Measurements from ENCODE around the gene CBFA2T3.

CBFA2T3 gene

GRCh38 chr16:88910284-88911135 lies 66.5 kb downstream of the CBFA2T3 start:
- Histone ChIP-seq H3K27ac (ENCODE audit: low read length) (no peak overlapping the region), H3K9me3 (ENCODE audit: insufficient read depth, low read depth, low read length) (peaks cover 3% of the 10 kb centered on the region; the same call in 1 of the 2 replicates), H3K4me3 (ENCODE audit: low read length) (no peak overlapping the region), H3K36me3 (ENCODE audit: insufficient read depth, low read depth, low read length) (no peaks in the 10 kb centered on the region), H3K27me3 (ENCODE audit: insufficient read depth, low read length) (no peaks in the 10 kb centered on the region), H3K9ac (ENCODE audit: low read depth, low read length) (no peak overlapping the region), H3K4me1 (ENCODE audit: insufficient read depth, low read length) (no peaks in the 10 kb centered on the region)

GRCh38 chr16:88909431-88910210 lies 67.4 kb downstream of the CBFA2T3 start:
- no peaks in the 10 kb centered on the region for H3K36me3 ChIP-seq (ENCODE audit: insufficient read depth, low read depth, low read length)
- no peaks in the 10 kb centered on the region for H3K4me1 ChIP-seq (ENCODE audit: insufficient read depth, low read length)
- H3K27me3 ChIP-seq (ENCODE audit: insufficient read depth, low read length) = no peaks in the 10 kb centered on the region
- peaks cover 3% of the 10 kb centered on the region; the same call in 1 of the 2 replicates for H3K9me3 ChIP-seq (ENCODE audit: insufficient read depth, low read depth, low read length)
- no peak overlapping the region for H3K27ac ChIP-seq (ENCODE audit: low read length)
- H3K9ac ChIP-seq (ENCODE audit: low read depth, low read length) = no peak overlapping the region
- no peak overlapping the region for H3K4me3 ChIP-seq (ENCODE audit: low read length)

GRCh38 chr16:88908307-88908706 lies 68.7 kb downstream of the CBFA2T3 start:
- no peak overlapping the region for H3K4me3 ChIP-seq (ENCODE audit: low read length)
- no peaks in the 10 kb centered on the region for H3K36me3 ChIP-seq (ENCODE audit: insufficient read depth, low read depth, low read length)
- H3K27me3 ChIP-seq (ENCODE audit: insufficient read depth, low read length) = no peaks in the 10 kb centered on the region
- no peak overlapping the region for H3K27ac ChIP-seq (ENCODE audit: low read length)
- H3K4me1 ChIP-seq (ENCODE audit: insufficient read depth, low read length) = no peaks in the 10 kb centered on the region
- H3K9ac ChIP-seq (ENCODE audit: low read depth, low read length) = no peak overlapping the region
- H3K9me3 ChIP-seq (ENCODE audit: insufficient read depth, low read depth, low read length) = peaks cover 2% of the 10 kb centered on the region; the same call in 1 of the 2 replicates

GRCh38 chr16:88907768-88908167 lies 69.2 kb downstream of the CBFA2T3 start:
- Histone ChIP-seq H3K27me3 (ENCODE audit: insufficient read depth, low read length) (no peaks in the 10 kb centered on the region), H3K9ac (ENCODE audit: low read depth, low read length) (no peak overlapping the region), H3K4me1 (ENCODE audit: insufficient read depth, low read length) (no peaks in the 10 kb centered on the region), H3K27ac (ENCODE audit: low read length) (no peak overlapping the region), H3K36me3 (ENCODE audit: insufficient read depth, low read depth, low read length) (no peaks in the 10 kb centered on the region), H3K4me3 (ENCODE audit: low read length) (no peak overlapping the region), H3K9me3 (ENCODE audit: insufficient read depth, low read depth, low read length) (no peaks in the 10 kb centered on the region)

DNA sequence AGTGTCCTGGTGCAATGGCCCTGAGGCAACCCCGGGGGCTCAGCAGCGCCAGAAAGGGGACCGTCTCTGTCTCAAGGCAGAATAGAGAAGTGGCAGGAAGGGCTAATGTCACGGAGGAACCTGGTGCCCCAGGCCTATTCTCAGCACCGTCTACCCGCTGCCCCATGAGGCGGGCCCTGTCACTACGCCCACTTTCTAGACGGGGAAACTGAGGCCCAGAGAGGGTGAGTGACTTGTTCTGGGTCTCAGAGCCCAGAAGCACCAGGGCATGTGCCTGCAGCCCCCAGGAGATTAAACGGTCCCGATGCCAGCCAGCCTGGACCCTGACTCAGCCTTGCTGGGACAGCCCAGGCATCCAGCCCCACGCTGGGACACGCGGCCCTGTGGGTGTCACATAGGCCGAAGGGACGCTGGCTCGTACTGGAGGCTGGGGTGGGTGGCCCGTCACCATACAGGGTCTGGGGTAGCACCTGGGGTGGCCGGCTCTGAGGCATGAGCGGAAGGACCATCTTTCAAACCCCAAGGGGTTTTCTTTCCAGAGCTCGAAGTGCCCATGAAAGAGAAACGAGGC lies 70.4 kb downstream of the CBFA2T3 start:
- H3K27ac ChIP-seq (ENCODE audit: low read length) = no peak overlapping the region
- H3K4me3 ChIP-seq (ENCODE audit: low read length) = no peak overlapping the region
- no peaks in the 10 kb centered on the region for H3K36me3 ChIP-seq (ENCODE audit: insufficient read depth, low read depth, low read length)
- H3K9me3 ChIP-seq (ENCODE audit: insufficient read depth, low read depth, low read length) = no peaks in the 10 kb centered on the region
- H3K4me1 ChIP-seq (ENCODE audit: insufficient read depth, low read length) = no peaks in the 10 kb centered on the region
- no peak overlapping the region for H3K9ac ChIP-seq (ENCODE audit: low read depth, low read length)
- H3K27me3 ChIP-seq (ENCODE audit: insufficient read depth, low read length) = no peaks in the 10 kb centered on the region

DNA sequence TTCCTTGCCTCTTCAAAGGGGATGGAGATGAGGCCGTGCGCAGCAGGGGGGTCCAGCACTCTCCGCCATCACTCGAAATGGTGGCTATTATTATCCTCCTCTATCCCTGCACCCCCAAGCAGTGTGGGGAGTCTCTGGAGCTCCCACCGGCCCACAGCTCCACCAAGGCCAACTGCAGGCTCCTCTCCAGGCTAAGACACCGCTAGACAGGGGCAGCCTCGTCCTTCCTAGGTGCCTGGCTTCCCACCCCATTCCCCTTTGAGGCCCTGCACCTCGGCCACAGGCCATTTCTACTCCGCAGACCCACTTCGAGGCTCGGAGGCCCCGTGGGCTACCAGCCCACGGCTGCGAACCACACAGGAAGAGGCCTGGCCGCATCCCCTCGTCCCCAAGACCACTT lies 71.0 kb downstream of the CBFA2T3 start:
- Histone ChIP-seq H3K36me3 (ENCODE audit: insufficient read depth, low read depth, low read length) (no peaks in the 10 kb centered on the region), H3K4me1 (ENCODE audit: insufficient read depth, low read length) (no peaks in the 10 kb centered on the region), H3K27ac (ENCODE audit: low read length) (no peak overlapping the region), H3K9ac (ENCODE audit: low read depth, low read length) (no peak overlapping the region), H3K9me3 (ENCODE audit: insufficient read depth, low read depth, low read length) (no peaks in the 10 kb centered on the region), H3K27me3 (ENCODE audit: insufficient read depth, low read length) (no peaks in the 10 kb centered on the region), H3K4me3 (ENCODE audit: low read length) (no peak overlapping the region)

GRCh38 chr16:88905563-88905962 lies 71.4 kb downstream of the CBFA2T3 start:
- Histone ChIP-seq H3K4me3 (ENCODE audit: low read length) (no peak overlapping the region; the same call in 1 of the 2 replicates), H3K4me1 (ENCODE audit: insufficient read depth, low read length) (no peaks in the 10 kb centered on the region), H3K27me3 (ENCODE audit: insufficient read depth, low read length) (no peaks in the 10 kb centered on the region), H3K36me3 (ENCODE audit: insufficient read depth, low read depth, low read length) (no peaks in the 10 kb centered on the region), H3K9me3 (ENCODE audit: insufficient read depth, low read depth, low read length) (no peaks in the 10 kb centered on the region), H3K9ac (ENCODE audit: low read depth, low read length) (no peak overlapping the region), H3K27ac (ENCODE audit: low read length) (no peak overlapping the region)

DNA sequence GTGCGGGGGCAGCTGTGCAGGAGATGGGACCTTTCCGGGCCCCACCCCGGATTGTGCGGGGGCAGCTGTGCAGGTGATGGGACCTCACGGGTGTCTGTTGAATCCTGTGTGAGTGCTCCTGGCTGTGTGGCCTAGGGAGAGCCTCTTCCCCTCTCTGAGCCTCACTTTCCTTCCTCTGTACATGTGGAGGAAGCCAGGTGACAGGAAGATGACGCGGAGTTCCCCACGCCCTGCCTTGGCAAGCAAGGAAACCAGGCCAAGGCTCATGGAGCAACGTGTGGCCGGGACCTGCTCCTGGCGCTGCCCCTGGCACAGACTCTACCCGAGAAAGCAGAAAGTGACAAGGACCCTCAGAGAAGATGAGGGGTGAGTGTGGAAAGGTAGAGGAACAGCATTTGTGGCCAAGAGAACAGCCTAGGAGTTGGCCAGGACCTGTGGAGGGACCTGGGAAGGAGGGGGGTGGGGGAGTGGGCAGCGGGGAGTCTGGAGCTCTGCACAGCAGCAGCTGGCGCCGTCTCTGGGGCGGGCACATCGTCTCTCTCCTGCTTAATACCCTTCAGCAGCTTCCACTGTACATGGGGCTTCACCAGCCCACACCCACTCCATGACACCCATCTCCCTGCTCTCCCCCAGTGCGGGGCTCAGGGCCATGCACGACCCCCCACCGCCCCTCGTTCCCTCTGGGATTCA lies 72.2 kb downstream of the CBFA2T3 start:
- Histone ChIP-seq H3K4me1 (ENCODE audit: insufficient read depth, low read length) (no peaks in the 10 kb centered on the region), H3K36me3 (ENCODE audit: insufficient read depth, low read depth, low read length) (no peaks in the 10 kb centered on the region), H3K27ac (ENCODE audit: low read length) (no peak overlapping the region), H3K4me3 (ENCODE audit: low read length) (no peak overlapping the region; the same call in 1 of the 2 replicates), H3K9ac (ENCODE audit: low read depth, low read length) (no peak overlapping the region), H3K9me3 (ENCODE audit: insufficient read depth, low read depth, low read length) (no peaks in the 10 kb centered on the region), H3K27me3 (ENCODE audit: insufficient read depth, low read length) (no peaks in the 10 kb centered on the region)

DNA sequence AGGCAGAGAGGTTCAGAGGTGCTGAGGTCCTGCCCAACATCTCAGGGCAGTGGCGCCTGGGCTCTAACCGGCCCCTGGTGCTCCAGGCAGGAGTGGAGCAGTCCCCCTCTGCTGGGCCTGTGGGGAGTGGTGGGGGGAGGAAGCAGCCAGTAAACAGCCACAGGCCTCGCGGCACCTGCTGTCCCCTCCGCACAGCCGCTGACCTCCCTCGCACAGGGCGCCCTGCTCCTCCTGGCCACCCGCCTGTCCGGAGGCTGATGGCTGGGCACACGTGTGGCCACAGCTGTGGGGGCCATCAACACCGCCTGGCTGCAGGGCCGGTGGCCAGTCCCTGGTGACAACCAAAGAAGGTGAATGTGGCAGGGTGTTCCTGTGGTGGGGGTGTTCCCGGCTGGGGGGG lies 73.7 kb downstream of the CBFA2T3 start:
- no peak overlapping the region for H3K9ac ChIP-seq (ENCODE audit: low read depth, low read length)
- H3K27me3 ChIP-seq (ENCODE audit: insufficient read depth, low read length) = no peaks in the 10 kb centered on the region
- no peaks in the 10 kb centered on the region for H3K9me3 ChIP-seq (ENCODE audit: insufficient read depth, low read depth, low read length)
- H3K36me3 ChIP-seq (ENCODE audit: insufficient read depth, low read depth, low read length) = no peaks in the 10 kb centered on the region
- H3K4me3 ChIP-seq (ENCODE audit: low read length) = no peak overlapping the region
- no peak overlapping the region for H3K27ac ChIP-seq (ENCODE audit: low read length)
- no peaks in the 10 kb centered on the region for H3K4me1 ChIP-seq (ENCODE audit: insufficient read depth, low read length)

DNA sequence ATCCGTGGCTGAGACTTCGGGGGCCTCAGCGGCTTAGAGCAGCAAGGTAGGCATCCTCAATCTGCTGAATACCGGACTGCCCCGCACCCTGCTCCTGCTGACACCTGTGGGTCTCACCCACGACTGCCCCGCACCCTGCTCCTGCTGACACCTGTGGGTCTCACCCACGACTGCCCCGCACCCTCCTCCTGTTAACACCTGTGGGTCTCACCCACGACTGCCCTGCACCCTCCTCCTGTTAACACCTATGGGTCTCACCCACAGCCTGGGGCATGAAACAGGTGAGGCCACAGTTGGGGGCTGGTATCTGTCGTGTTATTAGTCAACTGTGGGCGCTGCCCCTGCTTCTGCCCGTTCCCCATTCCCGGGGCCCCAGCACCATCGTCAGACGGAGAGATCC lies 74.3 kb downstream of the CBFA2T3 start:
- no peaks in the 10 kb centered on the region for H3K36me3 ChIP-seq (ENCODE audit: insufficient read depth, low read depth, low read length)
- H3K4me1 ChIP-seq (ENCODE audit: insufficient read depth, low read length) = no peaks in the 10 kb centered on the region
- no peaks in the 10 kb centered on the region for H3K27me3 ChIP-seq (ENCODE audit: insufficient read depth, low read length)
- H3K4me3 ChIP-seq (ENCODE audit: low read length) = no peak overlapping the region
- no peaks in the 10 kb centered on the region for H3K9me3 ChIP-seq (ENCODE audit: insufficient read depth, low read depth, low read length)
- H3K9ac ChIP-seq (ENCODE audit: low read depth, low read length) = no peak overlapping the region
- no peak overlapping the region for H3K27ac ChIP-seq (ENCODE audit: low read length)

GRCh38 chr16:88901718-88902337 lies 75.2 kb downstream of the CBFA2T3 start:
- Histone ChIP-seq H3K27ac (ENCODE audit: low read length) (no peak overlapping the region), H3K4me3 (ENCODE audit: low read length) (no peak overlapping the region), H3K9ac (ENCODE audit: low read depth, low read length) (no peak overlapping the region), H3K27me3 (ENCODE audit: insufficient read depth, low read length) (no peaks in the 10 kb centered on the region), H3K4me1 (ENCODE audit: insufficient read depth, low read length) (no peaks in the 10 kb centered on the region), H3K9me3 (ENCODE audit: insufficient read depth, low read depth, low read length) (no peaks in the 10 kb centered on the region), H3K36me3 (ENCODE audit: insufficient read depth, low read depth, low read length) (no peaks in the 10 kb centered on the region)
